Heart left ventricle (tissue), 13 donors: ENCODE data around the gene DPH6.

ENCODE experiments used
- CTCF ChIP-seq, 12 donors: fragments of 200-600 bp; sonication (generic) in 4 of 12; IDR thresholded peaks; one replicate each; pipeline versions ENCODE4 v1.5.0 to v1.8.0; 2018 to 2022; ENCODE audit warnings: antibody characterized with exemption in 12 of 12, mild to moderate bottlenecking in 5 of 12
- POLR2A ChIP-seq, 2 donors: fragments of 450-650 bp; IDR thresholded peaks; one replicate each; pipeline ENCODE4 v1.6.1; 2017; ENCODE audit warnings: antibody characterized with exemption in 2 of 2, mild to moderate bottlenecking in 2 of 2, moderate library complexity in 2 of 2
- donor health status: ischemic (EF 13 %, LVEDD 7.1; RV severe dilation, severe dysfunction).
- donor health status: DM: no; HTN: yes; CAD: no.
- donor health status: DM: no; HTN: no; CAD: no.
- donor health status: ischemic (EF 25% LVEDD 6.9; RV normal size, moderate dysfunction).
- donor health status: ischemic (EF 25% LVEDD 5.7; RV mildly dilated, moderate dysfunction).
- donor health status: ischemic (EF 35%, LVEDD 5.7; RV mildly dilated, moderate dysfunction).
- donor health status: nonischemic (EF 11% LVEDD 7.7; RV severe dilation, severe dysfunction).
- donor health status: DM: yes; HTN: yes; CAD: no.
- donor health status: PGD.
- donor health status: ischemic (EF 29% LVEDD 5.4; RV normal size, mild dysfunction).
- donor health status: nonischemic (EF 23%, LVEDD 6.1; RV moderate dilation, normal function).

DNA sequence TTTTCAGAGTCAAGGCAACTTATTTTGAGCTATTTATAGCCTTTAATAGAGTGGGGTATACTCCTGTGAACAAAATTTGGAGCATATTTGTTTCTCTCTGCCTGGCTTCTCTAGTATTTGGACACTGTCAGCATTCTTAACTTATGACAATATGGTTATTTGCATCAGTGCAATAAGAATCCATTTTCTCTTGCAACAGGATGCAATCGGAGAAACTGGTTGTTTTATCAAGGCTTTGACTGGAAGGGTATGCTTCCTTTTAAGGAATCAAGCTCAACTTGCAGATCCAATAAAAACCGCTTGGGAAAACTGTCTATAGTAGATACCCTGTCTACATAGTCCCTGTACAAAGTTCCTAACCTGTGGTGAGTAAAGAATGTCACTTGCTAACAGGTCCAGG, 106.7 kb downstream of the DPH6 start:
- no peak for TF ChIP-seq CTCF (IDR thresholded peaks at IDR 0.05)
- TF ChIP-seq POLR2A (IDR thresholded peaks at IDR 0.05), result no peak
